MV-4-11 (cell line): ENCODE results near the gene HAGHL.
"Not testable (repeated sequence)": the region's sequence is repeated elsewhere in the genome, so short reads cannot be mapped to it uniquely, and the experiment has no call there.

ENCODE experiments used
- DNase-seq: peaks from one replicate; lab custom pipeline; 2025; lab: John Stamatoyannopoulos, UW

Gene HAGHL

GRCh38 chr16:689175-689897 is 37.6 kb upstream of the HAGHL start:
- DNase-seq: no peak

- DNase-seq: not testable (repeated sequence)
These were observed 35.7 kb upstream of the HAGHL start for GRCh38 chr16:691242-691641.

- DNase-seq: no peak
These were observed 34.4 kb upstream of the HAGHL start for GRCh38 chr16:692356-693108.

GRCh38 chr16:693364-693763 is 33.5 kb upstream of the HAGHL start:
- no peak for DNase-seq

GRCh38 chr16:693766-694165 is 33.1 kb upstream of the HAGHL start:
- no peak for DNase-seq

GRCh38 chr16:694187-694862 is 32.6 kb upstream of the HAGHL start:
- DNase-seq: no peak

GRCh38 chr16:694863-695354 is 32.0 kb upstream of the HAGHL start:
- no peak for DNase-seq

- DNase-seq: no peak
These were observed 31.4 kb upstream of the HAGHL start for GRCh38 chr16:695355-696089.

- no peak for DNase-seq
These were observed 27.8 kb upstream of the HAGHL start for GRCh38 chr16:698911-699671.

- DNase-seq: no peak
These were observed 26.0 kb upstream of the HAGHL start for GRCh38 chr16:700684-701584.

GRCh38 chr16:702341-702740 is 24.6 kb upstream of the HAGHL start:
- DNase-seq: no peak

- DNase-seq: no peak
These were observed 23.5 kb upstream of the HAGHL start for GRCh38 chr16:703406-703805.

GRCh38 chr16:704047-704446 is 22.9 kb upstream of the HAGHL start:
- DNase-seq: no peak

- no peak for DNase-seq
These were observed 22.1 kb upstream of the HAGHL start for GRCh38 chr16:704552-705380.

GRCh38 chr16:705431-706188 is 21.3 kb upstream of the HAGHL start, which contains the start of gene FBXL16:
Gene FBXL16, minus strand, starts transcription at chr16:705801. Its CDS starts 8,396 bp downstream, at chr16:697405.
- no peak for DNase-seq

- DNase-seq: no peak
These were observed 20.5 kb upstream of the HAGHL start for GRCh38 chr16:706189-707061.

GRCh38 chr16:707062-707538 is 19.8 kb upstream of the HAGHL start:
- no peak for DNase-seq
